TTC549 (cell line): ENCODE results near the gene GALNT14.

Source experiments
- FAIRE-seq: peaks from 2 replicates; lab custom pipeline; 2012; peaks lifted over from hg19 to GRCh38; lab: Jason Lieb, UNC

Gene GALNT14

GRCh38 chr2:31136000-31136399, 2.2 kb downstream of the GALNT14 start:
- no peak for FAIRE-seq

DNA sequence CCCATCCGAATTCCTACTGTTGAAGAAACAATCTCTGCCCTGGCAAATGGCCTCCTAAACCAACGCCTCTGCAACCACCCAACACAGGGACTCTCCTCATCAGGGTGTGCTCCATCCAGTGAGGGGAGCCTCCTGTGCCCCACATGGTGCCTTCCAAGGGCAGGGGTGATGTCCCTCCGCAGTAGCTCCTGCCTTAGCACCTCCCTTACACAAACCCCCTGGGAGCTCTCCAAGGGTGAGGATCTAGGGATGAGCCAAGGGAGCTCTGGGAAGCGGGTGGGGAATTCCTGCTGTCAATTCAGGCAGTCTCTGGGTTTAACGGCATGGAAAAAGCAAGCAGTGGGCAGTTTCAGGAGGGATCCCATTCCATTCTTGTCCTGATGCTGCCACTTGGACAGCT, 3.8 kb downstream of the GALNT14 start:
- no peak for FAIRE-seq

GRCh38 chr2:31132786-31133185, 5.5 kb downstream of the GALNT14 start:
- FAIRE-seq: no peak

DNA sequence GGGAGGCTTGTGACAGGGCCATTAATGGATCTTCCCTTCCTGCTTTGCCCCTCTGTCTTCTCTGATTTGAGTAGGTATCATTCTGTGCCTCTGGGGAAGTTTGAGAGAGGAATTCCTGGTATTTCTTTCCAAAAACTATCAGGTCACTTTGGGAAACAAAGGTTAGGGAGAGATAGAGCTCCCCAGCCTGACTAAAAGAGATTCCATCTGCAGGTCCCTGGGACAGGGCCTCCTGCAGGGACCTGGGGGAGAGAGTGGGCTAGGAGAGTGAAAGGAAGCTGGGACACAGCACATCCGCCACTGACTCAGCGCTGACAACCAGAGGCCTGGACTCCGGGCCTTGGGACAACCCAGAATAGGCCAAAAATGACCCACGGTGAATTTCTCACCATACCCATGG, 6.4 kb downstream of the GALNT14 start:
- no peak for FAIRE-seq

DNA sequence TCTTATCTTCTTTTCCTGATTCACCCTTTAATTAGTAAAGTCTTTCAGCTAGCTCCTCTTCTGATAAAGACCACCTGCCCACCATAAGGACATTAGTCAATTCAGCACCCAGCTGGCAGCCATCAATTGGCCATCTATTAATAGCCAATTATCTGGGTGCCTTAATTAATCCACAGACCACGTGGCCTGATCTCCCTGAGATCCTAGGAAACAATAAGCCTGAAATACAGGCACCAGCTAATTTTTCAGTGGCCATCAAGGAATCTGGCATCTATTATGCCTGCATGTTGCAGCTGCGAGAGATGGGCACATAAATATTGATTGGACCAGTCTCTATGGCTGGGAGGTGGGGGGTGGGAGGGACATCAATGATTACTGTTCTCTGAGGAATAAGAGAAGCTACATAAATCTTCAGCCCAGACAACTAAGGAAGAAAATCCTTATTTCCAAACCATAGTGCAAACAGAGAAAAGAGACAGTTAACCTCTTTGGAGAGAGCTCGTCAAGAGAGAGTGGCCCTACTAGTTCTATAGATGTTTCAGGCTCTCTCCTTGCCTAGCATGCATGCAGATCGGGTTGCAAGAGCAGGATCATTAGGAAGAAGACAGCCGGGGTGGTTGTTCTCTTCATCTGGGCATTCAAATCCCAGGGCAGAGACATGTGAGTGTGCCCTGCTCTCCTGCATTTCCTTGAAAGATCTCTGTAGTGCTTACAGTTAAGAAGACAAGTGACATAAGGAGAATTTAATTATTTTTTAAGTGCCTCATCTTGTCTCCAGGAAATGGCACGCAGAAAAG, 8.7 kb downstream of the GALNT14 start:
- FAIRE-seq: no peak

DNA sequence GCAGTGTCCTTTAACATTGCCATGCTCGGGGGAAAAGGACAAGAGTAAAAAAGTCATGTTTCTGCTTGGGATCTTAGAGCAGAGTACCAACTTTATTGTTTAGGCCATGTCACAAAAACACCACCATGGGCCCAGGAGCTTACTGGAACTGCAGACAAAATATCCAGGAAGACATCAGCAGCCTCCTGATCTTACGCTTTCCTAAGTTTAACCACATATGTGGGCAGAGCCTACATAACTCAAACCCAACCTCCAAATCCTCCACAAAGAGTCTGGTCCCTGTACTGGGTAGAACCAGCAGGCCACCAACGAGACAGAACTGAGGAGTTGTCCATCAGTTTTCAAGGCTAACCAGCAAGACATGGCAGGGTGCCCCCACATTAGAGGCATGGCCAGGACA, 10.3 kb downstream of the GALNT14 start:
- FAIRE-seq: no peak

GRCh38 chr2:31125918-31126695, 12.1 kb downstream of the GALNT14 start:
- FAIRE-seq: no peak

- no peak for FAIRE-seq
Observed at GRCh38 chr2:31124904-31125303, 13.3 kb downstream of the GALNT14 start.

DNA sequence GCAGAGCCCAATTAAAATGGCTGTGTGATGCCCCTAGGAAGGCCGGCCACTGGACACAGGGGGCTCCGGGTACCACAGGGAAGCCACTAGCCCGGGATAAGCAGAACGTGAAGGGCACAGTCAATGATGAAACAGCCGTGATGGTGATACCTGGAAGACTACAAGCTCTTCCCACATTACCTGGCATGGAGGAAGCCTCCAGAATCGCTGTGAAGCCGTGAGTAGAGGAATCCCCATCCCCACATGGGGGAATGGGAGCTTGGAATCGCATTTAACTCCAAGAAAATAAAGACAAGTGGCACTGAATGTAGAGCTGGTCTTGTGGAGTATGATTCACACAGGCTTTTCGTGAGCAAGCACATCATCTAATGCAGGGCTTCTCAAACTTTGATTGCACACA, 16.1 kb downstream of the GALNT14 start:
- no peak for FAIRE-seq

DNA sequence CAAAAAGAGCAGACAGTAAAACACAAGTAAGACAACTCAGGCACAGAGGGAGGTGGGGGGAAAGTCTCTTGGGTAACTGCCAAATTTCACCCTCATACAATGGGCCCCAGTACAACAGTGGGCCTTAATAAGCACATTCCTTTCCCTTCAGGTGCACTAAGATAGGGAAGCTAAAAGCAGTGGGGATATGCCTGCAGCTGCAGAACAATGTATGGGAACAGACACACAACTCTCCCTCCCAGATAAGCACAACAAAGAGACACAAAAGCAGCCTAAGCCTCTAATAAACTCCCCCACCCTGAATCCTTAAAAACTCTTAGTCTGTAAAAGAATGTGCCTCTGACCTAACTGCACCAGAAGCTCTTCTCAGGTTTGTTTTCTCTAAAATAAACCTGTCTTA, 24.5 kb downstream of the GALNT14 start:
- FAIRE-seq: no peak

DNA sequence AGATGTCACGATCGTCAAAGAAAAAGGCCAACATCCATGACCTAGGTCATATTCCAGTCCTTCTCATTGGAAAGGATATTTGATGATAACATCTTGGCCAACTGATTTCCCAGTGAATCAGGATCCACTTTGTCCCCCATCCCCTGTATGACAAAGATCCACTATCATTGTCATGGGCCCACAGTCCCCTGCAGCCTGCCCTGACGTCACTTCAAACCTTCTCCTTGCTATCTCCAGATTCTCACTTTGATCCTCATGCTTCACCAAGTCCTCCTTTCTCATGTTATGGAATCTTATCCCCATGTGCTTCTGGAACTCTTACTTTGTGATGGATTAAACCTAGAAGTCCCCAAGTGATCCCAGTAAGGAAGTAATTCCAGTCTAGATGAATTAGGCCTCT, 25.7 kb downstream of the GALNT14 start:
- FAIRE-seq: no peak

DNA sequence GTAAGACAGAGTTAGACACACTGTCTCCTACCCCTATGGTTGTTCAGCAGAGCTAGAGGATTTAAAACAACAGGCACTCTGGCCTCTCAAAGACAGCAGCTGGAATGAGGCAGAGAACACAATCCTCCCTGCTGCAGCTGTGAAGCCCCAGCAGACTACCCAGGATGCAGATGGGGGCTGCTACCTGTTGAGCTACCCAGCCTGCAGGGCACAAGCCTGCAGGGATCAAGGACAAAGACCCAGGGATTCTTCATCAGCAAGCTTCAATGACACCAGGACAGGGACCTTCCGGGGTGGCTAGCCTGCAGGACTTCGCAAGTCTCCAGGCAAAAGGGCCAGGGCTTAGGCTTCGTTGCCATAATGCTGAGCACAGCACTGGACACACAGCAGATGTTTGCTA, 27.2 kb downstream of the GALNT14 start:
- FAIRE-seq: no peak

DNA sequence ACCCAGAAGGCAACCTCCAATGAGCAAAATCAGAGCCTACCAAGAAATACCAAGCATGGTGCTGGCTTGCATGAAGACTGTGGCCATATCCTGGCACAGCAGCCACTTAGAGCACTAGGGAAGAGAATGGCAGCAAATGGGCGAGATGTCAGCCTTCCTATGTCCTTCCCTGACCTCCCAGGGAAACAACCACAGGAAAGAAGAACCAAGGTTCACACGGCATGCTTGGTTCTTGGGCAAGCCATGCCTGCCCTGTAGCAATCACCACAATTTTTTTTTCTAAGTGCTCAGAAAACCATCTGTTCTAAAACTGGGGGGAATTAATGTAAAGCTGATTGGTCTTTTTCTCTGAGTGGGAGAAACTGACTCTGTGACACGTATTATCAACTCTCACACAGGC, 27.8 kb downstream of the GALNT14 start:
- FAIRE-seq: no peak

DNA sequence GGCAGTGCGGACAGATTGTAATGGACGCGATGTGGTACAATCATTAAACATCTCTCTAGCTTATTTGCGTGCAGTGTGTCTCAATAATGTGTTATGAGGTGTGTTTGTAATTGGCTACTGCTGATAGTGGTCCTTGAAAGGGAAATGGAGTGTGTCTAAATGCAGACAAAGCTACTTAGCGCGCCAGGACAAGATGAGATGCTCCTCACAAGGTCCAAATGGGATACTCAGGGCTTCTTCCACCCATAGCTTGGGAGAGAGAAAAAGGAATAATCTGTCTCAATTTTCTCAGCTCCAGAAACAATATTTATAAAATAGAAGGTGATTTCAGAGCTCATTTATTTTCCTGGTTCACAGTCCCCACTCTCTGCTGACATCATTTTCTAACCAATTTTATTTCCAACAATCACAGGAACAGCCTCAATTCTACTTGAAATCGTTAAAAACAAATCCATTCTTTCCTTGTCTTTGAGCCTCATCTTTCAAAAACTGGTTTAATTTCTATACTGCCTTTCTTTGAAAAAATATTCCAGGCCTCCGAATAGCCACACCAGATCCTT, 28.5 kb downstream of the GALNT14 start:
- no peak for FAIRE-seq

DNA sequence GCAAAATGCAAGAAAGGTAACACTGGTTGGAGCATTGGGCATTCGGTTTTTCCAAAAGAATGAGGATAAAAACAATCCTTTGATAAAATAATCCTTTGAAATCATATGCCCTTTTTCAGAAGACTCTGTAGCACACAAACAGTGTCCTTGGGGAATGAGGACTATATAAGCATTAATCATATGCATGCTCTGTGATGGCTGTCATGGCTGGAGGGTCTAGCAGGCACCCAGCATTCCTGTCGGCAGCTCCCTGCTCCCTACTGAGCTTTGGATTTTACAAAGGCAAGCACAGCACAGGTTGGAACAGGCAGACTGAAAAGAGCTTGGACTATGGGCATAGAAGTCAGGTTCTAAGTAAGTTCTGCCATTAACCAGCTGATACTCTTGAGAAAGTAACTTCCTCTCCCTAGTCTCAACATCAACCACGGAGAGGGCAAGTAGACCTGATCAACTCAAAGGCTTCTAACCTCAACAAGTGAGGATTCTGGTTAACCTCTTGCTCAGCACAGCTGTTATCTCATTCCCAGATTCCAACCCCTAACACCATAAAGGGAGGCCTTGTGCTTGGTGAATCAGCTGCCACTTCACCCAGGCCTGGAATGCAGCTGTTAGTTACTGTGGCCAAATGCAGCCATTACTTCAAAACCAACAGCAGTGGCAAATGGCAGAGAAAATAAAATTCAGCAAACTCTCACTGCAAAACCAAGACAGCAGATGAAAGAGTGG, 29.5 kb downstream of the GALNT14 start:
- FAIRE-seq: no peak

DNA sequence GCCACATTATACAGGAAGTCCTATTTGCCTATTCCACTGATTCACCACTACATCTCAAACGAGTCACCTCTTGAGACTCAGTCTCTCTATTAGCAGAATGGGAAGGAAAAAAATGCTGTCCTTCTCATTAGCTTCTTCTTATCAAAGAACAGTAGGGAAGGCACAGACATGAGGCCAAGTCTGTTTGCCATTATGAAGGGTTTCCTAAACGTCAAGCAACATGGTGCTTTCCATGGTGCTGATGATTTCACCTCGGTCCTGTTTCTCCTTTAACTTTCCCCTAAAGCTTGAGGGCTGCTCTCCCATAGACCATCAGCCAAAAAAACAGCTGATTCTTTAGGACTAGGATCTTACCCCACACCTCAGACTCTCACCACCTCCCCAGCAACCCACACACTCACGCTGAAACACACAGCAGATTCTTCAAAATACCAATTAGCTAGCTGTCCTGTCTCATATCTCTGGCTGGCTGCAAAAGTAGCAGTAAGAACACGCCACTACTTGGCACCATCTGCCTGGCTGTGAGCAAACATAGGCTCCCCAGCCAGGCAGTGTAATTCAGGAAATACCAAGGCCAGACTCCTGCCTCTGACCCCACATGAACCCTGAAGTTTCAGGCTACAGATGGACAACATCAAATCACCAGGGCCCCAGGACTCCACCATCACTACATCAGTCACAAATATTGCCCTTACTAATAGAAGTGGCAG, 30.5 kb downstream of the GALNT14 start:
- no peak for FAIRE-seq

- no peak for FAIRE-seq
Observed at GRCh38 chr2:31101701-31102100, 36.5 kb downstream of the GALNT14 start.

DNA sequence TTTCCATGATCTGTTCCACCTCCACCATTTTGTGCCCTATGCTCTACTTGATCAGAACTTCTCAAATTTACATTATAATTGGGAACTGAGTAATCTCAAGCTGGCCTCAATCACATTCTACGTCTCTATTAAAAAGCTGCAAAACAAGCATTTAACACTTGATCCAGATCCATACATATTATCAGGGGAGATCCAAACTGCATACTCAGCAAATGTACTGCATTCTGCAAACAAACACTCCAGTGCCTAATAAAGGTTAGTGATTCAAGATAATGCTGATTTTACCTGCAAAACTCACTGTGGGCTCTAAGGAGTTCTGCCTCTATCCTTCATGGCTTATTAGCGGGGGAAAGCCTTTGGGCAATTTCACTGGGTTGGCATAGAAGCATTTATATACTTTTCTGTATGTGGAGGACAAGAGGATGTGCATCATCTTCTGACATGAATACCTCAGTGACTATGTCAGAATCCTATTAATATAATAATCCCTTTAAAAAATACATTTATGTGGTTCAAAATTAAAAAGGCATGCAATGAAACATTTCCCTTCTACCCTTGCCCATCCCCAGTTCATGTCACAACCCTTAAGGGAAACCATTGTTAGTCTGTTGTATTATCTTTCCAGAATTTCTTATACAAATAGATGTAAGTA, 40.2 kb downstream of the GALNT14 start:
- no peak for FAIRE-seq

GRCh38 chr2:31090188-31090587, 48.1 kb downstream of the GALNT14 start:
- FAIRE-seq: no peak

- FAIRE-seq: no peak
Observed at GRCh38 chr2:31089645-31090044, 48.6 kb downstream of the GALNT14 start.

DNA sequence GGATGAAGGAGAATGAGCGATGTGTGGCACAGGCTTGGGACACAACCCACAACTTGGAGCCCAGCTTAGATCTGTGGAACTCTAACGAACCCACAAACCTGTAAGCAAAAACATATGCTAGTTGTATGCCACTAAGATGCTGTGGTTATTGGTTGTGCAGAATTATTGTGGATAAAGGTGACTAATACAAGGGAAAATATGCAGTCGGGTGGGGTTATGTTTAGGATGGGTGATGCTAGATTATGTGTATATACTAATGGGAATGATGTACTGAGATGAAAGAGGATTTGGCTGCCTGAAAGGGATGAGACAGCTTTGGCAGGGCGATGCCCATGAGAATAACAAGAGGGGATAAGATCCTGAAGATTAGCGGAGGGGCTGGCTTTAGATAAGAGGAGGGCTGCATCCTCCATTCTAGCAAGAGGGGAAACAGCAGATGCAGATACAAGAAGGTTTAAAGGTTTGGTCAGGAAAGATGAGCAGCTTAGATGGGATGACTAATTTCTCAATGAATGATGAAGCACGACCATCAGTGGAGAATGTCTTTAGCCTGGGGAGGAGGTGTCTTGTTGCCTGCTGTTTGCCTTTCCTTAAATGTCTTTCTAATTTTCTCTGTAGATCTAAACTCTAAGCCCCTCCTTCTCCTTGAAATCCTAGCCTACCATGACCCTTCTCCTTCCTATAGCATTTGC, 49.6 kb downstream of the GALNT14 start:
- no peak for FAIRE-seq
